Heart left ventricle (tissue), 13 donors: Measurements from ENCODE around the gene RERG.

ENCODE experiments used
- CTCF ChIP-seq, 12 donors: fragments of 200-600 bp; sonication (generic) in 4 of 12; IDR thresholded peaks; one replicate each; pipeline versions ENCODE4 v1.5.0 to v1.8.0; 2018 to 2022; ENCODE audit warnings: antibody characterized with exemption in 12 of 12, mild to moderate bottlenecking in 5 of 12
- POLR2A ChIP-seq, 2 donors: fragments of 450-650 bp; IDR thresholded peaks; one replicate each; pipeline ENCODE4 v1.6.1; 2017; ENCODE audit warnings: antibody characterized with exemption in 2 of 2, mild to moderate bottlenecking in 2 of 2, moderate library complexity in 2 of 2
- donor health status: ischemic (EF 13 %, LVEDD 7.1; RV severe dilation, severe dysfunction).
- donor health status: DM: no; HTN: yes; CAD: no.
- donor health status: DM: no; HTN: no; CAD: no.
- donor health status: ischemic (EF 25% LVEDD 6.9; RV normal size, moderate dysfunction).
- donor health status: ischemic (EF 25% LVEDD 5.7; RV mildly dilated, moderate dysfunction).
- donor health status: ischemic (EF 35%, LVEDD 5.7; RV mildly dilated, moderate dysfunction).
- donor health status: nonischemic (EF 11% LVEDD 7.7; RV severe dilation, severe dysfunction).
- donor health status: DM: yes; HTN: yes; CAD: no.
- donor health status: PGD.
- donor health status: ischemic (EF 29% LVEDD 5.4; RV normal size, mild dysfunction).
- donor health status: nonischemic (EF 23%, LVEDD 6.1; RV moderate dilation, normal function).

DNA sequence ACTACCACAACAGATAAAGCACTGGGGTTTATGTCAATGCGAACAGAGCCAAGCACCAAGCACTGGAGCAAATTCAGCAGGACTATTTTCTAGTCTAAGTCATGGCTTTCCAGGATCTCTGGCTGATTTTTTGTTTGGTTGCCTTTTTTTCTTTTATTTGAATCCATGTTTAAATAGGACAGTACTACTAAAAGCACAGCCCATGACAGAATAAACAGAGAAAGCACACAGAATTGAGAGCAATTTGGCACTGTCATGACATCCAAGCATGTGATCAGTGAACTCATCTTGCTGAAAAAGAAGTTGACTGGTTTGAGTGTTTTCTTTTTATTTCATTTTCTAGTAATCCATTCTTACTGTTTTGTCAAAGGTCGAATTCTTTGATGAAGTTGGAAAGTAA, 23.1 kb upstream of the RERG start:
- TF ChIP-seq CTCF (IDR thresholded peaks at IDR 0.05), result no peak
- no peak for TF ChIP-seq POLR2A (IDR thresholded peaks at IDR 0.05)
